Measurements from ENCODE around the gene PSMD1.

PSMD1 gene

DNA sequence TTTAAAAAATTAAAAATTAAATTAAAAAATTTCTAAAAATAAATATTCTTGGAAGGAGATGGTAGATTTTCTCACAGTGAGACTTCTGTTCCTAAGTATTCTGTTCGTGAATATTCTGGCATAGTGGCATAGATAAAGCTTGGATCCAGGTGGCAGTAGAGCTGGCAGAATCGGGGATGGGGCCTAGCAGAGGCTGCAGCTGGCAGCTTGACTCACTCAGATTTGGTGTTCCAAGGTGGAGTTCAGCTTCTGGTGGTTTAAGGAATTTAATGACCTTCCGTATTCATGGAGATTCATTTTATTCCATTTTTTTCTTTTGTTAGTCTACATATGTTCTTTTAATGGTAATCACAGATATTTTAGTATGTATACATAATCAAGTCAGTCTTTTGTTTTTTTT is 161.7 kb downstream of the PSMD1 start:
- no peak for ATAC-seq
- TF ChIP-seq CSDC2 (CRISPR knock-in tag; IDR thresholded peaks at IDR 0.05) (no peak), GLIS3 (CRISPR knock-in tag; IDR thresholded peaks at IDR 0.05) (no peak), SNAI2 (CRISPR knock-in tag; IDR thresholded peaks at IDR 0.05) (no peak), PPARA (CRISPR knock-in tag; IDR thresholded peaks at IDR 0.05; ENCODE audit: borderline replicate concordance) (no peak), TCF4 (CRISPR knock-in tag; IDR thresholded peaks at IDR 0.05; ENCODE audit: borderline replicate concordance) (no peak), ZFP30 (CRISPR knock-in tag; IDR thresholded peaks at IDR 0.05) (no peak), OSR1 (CRISPR knock-in tag; IDR thresholded peaks at IDR 0.05) (no peak), ZNF70 (CRISPR knock-in tag; IDR thresholded peaks at IDR 0.05) (no peak), PATZ1 (CRISPR knock-in tag; IDR thresholded peaks at IDR 0.05; ENCODE audit: borderline replicate concordance) (no peak), ESRRG (CRISPR knock-in tag; IDR thresholded peaks at IDR 0.05) (no peak), ZFP3 (CRISPR knock-in tag; IDR thresholded peaks at IDR 0.05) (no peak)
- TF ChIP-seq, protein P1, sequence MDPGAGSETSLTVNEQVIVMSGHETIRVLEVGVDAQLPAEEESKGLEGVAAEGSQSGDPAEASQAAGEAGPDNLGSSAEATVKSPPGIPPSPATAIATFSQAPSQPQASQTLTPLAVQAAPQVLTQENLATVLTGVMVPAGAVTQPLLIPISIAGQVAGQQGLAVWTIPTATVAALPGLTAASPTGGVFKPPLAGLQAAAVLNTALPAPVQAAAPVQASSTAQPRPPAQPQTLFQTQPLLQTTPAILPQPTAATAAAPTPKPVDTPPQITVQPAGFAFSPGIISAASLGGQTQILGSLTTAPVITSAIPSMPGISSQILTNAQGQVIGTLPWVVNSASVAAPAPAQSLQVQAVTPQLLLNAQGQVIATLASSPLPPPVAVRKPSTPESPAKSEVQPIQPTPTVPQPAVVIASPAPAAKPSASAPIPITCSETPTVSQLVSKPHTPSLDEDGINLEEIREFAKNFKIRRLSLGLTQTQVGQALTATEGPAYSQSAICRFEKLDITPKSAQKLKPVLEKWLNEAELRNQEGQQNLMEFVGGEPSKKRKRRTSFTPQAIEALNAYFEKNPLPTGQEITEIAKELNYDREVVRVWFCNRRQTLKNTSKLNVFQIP (CRISPR knock-in tag; IDR thresholded peaks at IDR 0.05; ENCODE audit: borderline replicate concordance, low read depth): no peak
- TF ChIP-seq, protein P2, sequence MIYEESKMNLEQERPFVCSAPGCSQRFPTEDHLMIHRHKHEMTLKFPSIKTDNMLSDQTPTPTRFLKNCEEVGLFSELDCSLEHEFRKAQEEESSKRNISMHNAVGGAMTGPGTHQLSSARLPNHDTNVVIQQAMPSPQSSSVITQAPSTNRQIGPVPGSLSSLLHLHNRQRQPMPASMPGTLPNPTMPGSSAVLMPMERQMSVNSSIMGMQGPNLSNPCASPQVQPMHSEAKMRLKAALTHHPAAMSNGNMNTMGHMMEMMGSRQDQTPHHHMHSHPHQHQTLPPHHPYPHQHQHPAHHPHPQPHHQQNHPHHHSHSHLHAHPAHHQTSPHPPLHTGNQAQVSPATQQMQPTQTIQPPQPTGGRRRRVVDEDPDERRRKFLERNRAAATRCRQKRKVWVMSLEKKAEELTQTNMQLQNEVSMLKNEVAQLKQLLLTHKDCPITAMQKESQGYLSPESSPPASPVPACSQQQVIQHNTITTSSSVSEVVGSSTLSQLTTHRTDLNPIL (CRISPR knock-in tag; IDR thresholded peaks at IDR 0.05; ENCODE audit: low read depth): no peak

DNA sequence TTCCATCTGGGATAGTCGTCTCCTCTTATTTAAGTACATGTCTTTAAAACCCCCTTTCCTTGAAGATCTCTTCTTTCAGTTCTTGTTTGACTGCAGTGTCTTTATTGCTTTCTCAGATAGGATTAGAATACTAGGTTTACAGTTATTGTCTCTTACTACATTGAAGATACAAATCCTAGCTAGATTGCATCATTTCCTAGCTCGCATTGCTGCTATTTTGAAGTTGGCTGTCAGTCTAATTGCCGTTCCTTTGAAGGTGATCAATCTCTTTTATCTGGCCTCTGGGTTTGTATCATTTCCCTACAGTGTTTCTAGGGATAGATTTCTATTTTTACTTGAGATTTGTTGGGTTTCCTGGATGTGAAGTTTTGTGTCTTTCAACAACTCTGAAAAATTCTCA is 162.6 kb downstream of the PSMD1 start:
- ATAC-seq: no peak
- TF ChIP-seq ZFP30 (CRISPR knock-in tag; IDR thresholded peaks at IDR 0.05) (no peak), RARB (CRISPR knock-in tag; IDR thresholded peaks at IDR 0.05) (no peak), ISL1 (CRISPR knock-in tag; IDR thresholded peaks at IDR 0.05) (no peak), TOX (CRISPR knock-in tag; IDR thresholded peaks at IDR 0.05; ENCODE audit: borderline replicate concordance) (no peak), TCF4 (CRISPR knock-in tag; IDR thresholded peaks at IDR 0.05; ENCODE audit: borderline replicate concordance) (no peak), BACH2 (CRISPR knock-in tag; IDR thresholded peaks at IDR 0.05; ENCODE audit: borderline replicate concordance) (no peak), PPARA (CRISPR knock-in tag; IDR thresholded peaks at IDR 0.05; ENCODE audit: borderline replicate concordance) (no peak), ZNF70 (CRISPR knock-in tag; IDR thresholded peaks at IDR 0.05) (no peak), CSDC2 (CRISPR knock-in tag; IDR thresholded peaks at IDR 0.05) (no peak)
- TF ChIP-seq, protein P3, sequence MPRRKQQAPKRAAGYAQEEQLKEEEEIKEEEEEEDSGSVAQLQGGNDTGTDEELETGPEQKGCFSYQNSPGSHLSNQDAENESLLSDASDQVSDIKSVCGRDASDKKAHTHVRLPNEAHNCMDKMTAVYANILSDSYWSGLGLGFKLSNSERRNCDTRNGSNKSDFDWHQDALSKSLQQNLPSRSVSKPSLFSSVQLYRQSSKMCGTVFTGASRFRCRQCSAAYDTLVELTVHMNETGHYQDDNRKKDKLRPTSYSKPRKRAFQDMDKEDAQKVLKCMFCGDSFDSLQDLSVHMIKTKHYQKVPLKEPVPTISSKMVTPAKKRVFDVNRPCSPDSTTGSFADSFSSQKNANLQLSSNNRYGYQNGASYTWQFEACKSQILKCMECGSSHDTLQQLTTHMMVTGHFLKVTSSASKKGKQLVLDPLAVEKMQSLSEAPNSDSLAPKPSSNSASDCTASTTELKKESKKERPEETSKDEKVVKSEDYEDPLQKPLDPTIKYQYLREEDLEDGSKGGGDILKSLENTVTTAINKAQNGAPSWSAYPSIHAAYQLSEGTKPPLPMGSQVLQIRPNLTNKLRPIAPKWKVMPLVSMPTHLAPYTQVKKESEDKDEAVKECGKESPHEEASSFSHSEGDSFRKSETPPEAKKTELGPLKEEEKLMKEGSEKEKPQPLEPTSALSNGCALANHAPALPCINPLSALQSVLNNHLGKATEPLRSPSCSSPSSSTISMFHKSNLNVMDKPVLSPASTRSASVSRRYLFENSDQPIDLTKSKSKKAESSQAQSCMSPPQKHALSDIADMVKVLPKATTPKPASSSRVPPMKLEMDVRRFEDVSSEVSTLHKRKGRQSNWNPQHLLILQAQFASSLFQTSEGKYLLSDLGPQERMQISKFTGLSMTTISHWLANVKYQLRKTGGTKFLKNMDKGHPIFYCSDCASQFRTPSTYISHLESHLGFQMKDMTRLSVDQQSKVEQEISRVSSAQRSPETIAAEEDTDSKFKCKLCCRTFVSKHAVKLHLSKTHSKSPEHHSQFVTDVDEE (CRISPR knock-in tag; IDR thresholded peaks at IDR 0.05): no peak

DNA sequence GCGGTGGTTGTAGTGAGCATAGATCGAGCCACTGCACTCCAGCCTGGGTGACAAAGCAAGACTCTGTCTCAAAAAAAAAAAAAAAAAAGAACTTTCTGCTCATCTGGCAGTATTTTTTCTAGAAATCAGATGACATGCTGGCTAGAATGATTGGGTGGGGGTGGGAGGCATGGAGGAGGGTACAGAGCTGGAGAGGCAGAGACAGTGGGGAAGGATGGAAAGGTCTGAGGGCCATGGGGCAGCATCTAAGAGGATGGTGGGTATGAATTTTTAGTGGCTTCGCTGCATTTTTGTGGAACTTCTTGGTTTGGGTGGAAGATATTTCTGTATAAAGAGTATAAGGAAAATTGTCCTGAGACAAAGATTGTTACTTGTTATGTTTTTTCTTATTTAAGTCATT is 165.1 kb downstream of the PSMD1 start:
- TF ChIP-seq TOX (CRISPR knock-in tag; IDR thresholded peaks at IDR 0.05; ENCODE audit: borderline replicate concordance): no peak
- TF ChIP-seq GLIS3 (CRISPR knock-in tag; IDR thresholded peaks at IDR 0.05): no peak
- TF ChIP-seq BACH2 (CRISPR knock-in tag; IDR thresholded peaks at IDR 0.05; ENCODE audit: borderline replicate concordance): no peak
- TF ChIP-seq, protein P3 (CRISPR knock-in tag; IDR thresholded peaks at IDR 0.05): no peak
- TF ChIP-seq, protein P4, sequence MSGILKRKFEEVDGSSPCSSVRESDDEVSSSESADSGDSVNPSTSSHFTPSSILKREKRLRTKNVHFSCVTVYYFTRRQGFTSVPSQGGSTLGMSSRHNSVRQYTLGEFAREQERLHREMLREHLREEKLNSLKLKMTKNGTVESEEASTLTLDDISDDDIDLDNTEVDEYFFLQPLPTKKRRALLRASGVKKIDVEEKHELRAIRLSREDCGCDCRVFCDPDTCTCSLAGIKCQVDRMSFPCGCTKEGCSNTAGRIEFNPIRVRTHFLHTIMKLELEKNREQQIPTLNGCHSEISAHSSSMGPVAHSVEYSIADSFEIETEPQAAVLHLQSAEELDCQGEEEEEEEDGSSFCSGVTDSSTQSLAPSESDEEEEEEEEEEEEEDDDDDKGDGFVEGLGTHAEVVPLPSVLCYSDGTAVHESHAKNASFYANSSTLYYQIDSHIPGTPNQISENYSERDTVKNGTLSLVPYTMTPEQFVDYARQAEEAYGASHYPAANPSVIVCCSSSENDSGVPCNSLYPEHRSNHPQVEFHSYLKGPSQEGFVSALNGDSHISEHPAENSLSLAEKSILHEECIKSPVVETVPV (CRISPR knock-in tag; IDR thresholded peaks at IDR 0.05): no peak
- TF ChIP-seq ZNF565 (CRISPR knock-in tag; conservative IDR thresholded peaks at IDR 0.05; ENCODE audit: low read depth): no peak
- no peak for TF ChIP-seq ESRRG (CRISPR knock-in tag; IDR thresholded peaks at IDR 0.05)
- no peak for TF ChIP-seq PATZ1 (CRISPR knock-in tag; IDR thresholded peaks at IDR 0.05; ENCODE audit: borderline replicate concordance)
- ATAC-seq: no peak
